ENCODE results near the gene TMEM37. TPM values are rescaled to one million over a fixed set of nuclear protein-coding genes. Genes with fewer than 3 reads are reported as not detected.

TMEM37 gene
- total RNA-seq, 2 donors from 2014 or later = 12.0 to 16.2 TPM

GRCh38 chr2:119426801-119427395, 4.8 kb upstream of the TMEM37 start:
- Mint-ChIP-seq H3K27ac (no peak overlapping the region), H3K9me3 (peaks cover 11% of the 10 kb centered on the region), H3K4me1 (peaks cover 53% of the 10 kb centered on the region), H3K27me3 (ENCODE audit: insufficient read depth) (no peaks in the 10 kb centered on the region), H3K4me3 (no peak overlapping the region), H3K36me3 (ENCODE audit: low read depth) (no peaks in the 10 kb centered on the region)
- no peak overlapping the region for H3K4me3 ChIP-seq (ENCODE audit: low read length)
- H3K36me3 ChIP-seq (ENCODE audit: control insufficient read depth, insufficient read depth, low read length) = no peaks in the 10 kb centered on the region
- no peak overlapping the region for H3K27ac ChIP-seq (ENCODE audit: low read depth, low read length)
- TF ChIP-seq CTCF (conservative IDR thresholded peaks at IDR 0.05) = no peak
- H3K9me3 ChIP-seq (ENCODE audit: control insufficient read depth, low read length) = peaks cover 21% of the 10 kb centered on the region
- H3K27me3 ChIP-seq (ENCODE audit: control insufficient read depth, insufficient read depth, low read length, poor library complexity, severe bottlenecking) = no peaks in the 10 kb centered on the region
- H3K9ac ChIP-seq (ENCODE audit: extremely low read depth, low read length, poor library complexity, severe bottlenecking) = no peak overlapping the region
- 85 to 93% methylated on average over 2 to 12 of the region's 12 CpGs for WGBS, 2 experiments (ENCODE audit: insufficient coverage in 1 of 2, insufficient read length in 1 of 2)
- H3K4me1 ChIP-seq (ENCODE audit: control insufficient read depth, insufficient read depth, low read length) = peaks cover 7% of the 10 kb centered on the region
- DNase-seq = peak; percentile 62

GRCh38 chr2:119427756-119428155, 3.9 kb upstream of the TMEM37 start:
- WGBS, 2 experiments (ENCODE audit: insufficient coverage in 1 of 2, insufficient read length in 1 of 2) = 83 to 100% methylated on average over 2 to 3 of the region's 3 CpGs

GRCh38 chr2:119428488-119429224, 3.0 kb upstream of the TMEM37 start:
- Mint-ChIP-seq H3K27ac (peak overlapping the region; percentile 39), H3K4me3 (no peak overlapping the region), H3K27me3 (ENCODE audit: insufficient read depth) (peaks cover 5% of the 10 kb centered on the region), H3K36me3 (ENCODE audit: low read depth) (no peaks in the 10 kb centered on the region), H3K9me3 (no peaks in the 10 kb centered on the region), H3K4me1 (peaks cover 67% of the 10 kb centered on the region)
- no peak overlapping the region for H3K4me3 ChIP-seq (ENCODE audit: low read length)
- no peaks in the 10 kb centered on the region for H3K27me3 ChIP-seq (ENCODE audit: control insufficient read depth, insufficient read depth, low read length, poor library complexity, severe bottlenecking)
- H3K27ac ChIP-seq (ENCODE audit: low read depth, low read length) = no peak overlapping the region
- 85 to 90% methylated on average over 5 to 7 of the region's 7 CpGs for WGBS, 2 experiments (ENCODE audit: insufficient coverage in 1 of 2, insufficient read length in 1 of 2)
- H3K36me3 ChIP-seq (ENCODE audit: control insufficient read depth, insufficient read depth, low read length) = no peaks in the 10 kb centered on the region
- TF ChIP-seq CTCF (conservative IDR thresholded peaks at IDR 0.05) = no peak
- H3K9me3 ChIP-seq (ENCODE audit: control insufficient read depth, low read length) = peaks cover 3% of the 10 kb centered on the region
- DNase-seq = no peak
- no peak overlapping the region for H3K9ac ChIP-seq (ENCODE audit: extremely low read depth, low read length, poor library complexity, severe bottlenecking)
- H3K4me1 ChIP-seq (ENCODE audit: control insufficient read depth, insufficient read depth, low read length) = peaks cover 7% of the 10 kb centered on the region

More at GRCh38 chr2:119427756-119428155, 3.9 kb upstream of the TMEM37 start:
- Histone ChIP-seq H3K9me3 (ENCODE audit: control insufficient read depth, low read length) (peaks cover 12% of the 10 kb centered on the region), H3K9ac (ENCODE audit: extremely low read depth, low read length, poor library complexity, severe bottlenecking) (no peak overlapping the region), H3K36me3 (ENCODE audit: control insufficient read depth, insufficient read depth, low read length) (no peaks in the 10 kb centered on the region), H3K27ac (ENCODE audit: low read depth, low read length) (no peak overlapping the region), H3K27me3 (ENCODE audit: control insufficient read depth, insufficient read depth, low read length, poor library complexity, severe bottlenecking) (no peaks in the 10 kb centered on the region), H3K4me3 (ENCODE audit: low read length) (no peak overlapping the region), H3K4me1 (ENCODE audit: control insufficient read depth, insufficient read depth, low read length) (peaks cover 7% of the 10 kb centered on the region)
- Mint-ChIP-seq H3K27ac (peak overlapping the region; percentile 37), H3K4me3 (no peak overlapping the region), H3K9me3 (peaks cover 3% of the 10 kb centered on the region), H3K27me3 (ENCODE audit: insufficient read depth) (peaks cover 5% of the 10 kb centered on the region), H3K4me1 (peaks cover 60% of the 10 kb centered on the region), H3K36me3 (ENCODE audit: low read depth) (no peaks in the 10 kb centered on the region)
- no peak for TF ChIP-seq CTCF (conservative IDR thresholded peaks at IDR 0.05)
- no peak for DNase-seq

Data from endodermal cell (in vitro differentiated cells).